GM12891 (cell line): Measurements from ENCODE around the gene ASNSD1.

Source experiments
- POLR2A ChIP-seq: IDR thresholded peaks from 2 replicates; pipeline ENCODE4 v1.6.1; 2011; ENCODE audit warnings: low read depth, low read length, control low read depth
- POLR2AphosphoS5 ChIP-seq: IDR thresholded peaks from 2 replicates; pipeline ENCODE4 v1.6.1; 2011; ENCODE audit warnings: low read depth, low read length, control low read depth
- POU2F2 ChIP-seq: IDR thresholded peaks from 2 replicates; pipeline ENCODE4 v1.6.1; 2011; ENCODE audit warnings: low read depth, mild to moderate bottlenecking, control low read depth, low read length, moderate library complexity
- SPI1 ChIP-seq: IDR thresholded peaks from 2 replicates; pipeline ENCODE4 v1.6.1; 2011; ENCODE audit warnings: low read depth, low read length, control low read depth
- TAF1 ChIP-seq: IDR thresholded peaks from 2 replicates; pipeline ENCODE4 v1.6.1; 2011; ENCODE audit warnings: low read depth, low read length, control low read depth

DNA sequence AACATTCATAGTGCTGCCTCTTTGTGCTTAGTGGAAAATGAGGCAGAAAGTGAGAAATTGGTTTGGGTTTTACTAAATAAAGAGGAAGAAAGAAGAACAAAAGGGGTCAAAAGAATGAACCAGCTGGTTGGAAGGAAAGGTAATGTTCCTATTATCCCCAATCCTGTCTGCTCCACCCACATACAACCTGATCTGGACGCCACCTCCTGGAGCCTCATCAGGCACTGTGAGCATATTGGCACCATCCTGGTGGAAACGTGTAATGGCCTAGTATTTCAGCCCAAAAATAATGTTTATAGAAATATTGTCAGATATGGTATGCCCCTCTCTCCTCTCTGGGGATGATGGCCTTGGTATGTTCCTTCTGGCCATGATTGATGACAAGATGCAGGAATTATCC lies 35.6 kb upstream of the ASNSD1 start:
- TF ChIP-seq POLR2AphosphoS5: no peak
- TF ChIP-seq POLR2A: no peak
- no peak for TF ChIP-seq POU2F2
- TF ChIP-seq SPI1: no peak
- no peak for TF ChIP-seq TAF1
